OCI-LY1 (cell line): Measurements from ENCODE around the gene PIP4K2B.

ENCODE experiments used
- H2AFZ ChIP-seq: fragments of 200-600 bp; sonication (generic), shearing (Covaris generic); 2 replicates; pipeline ENCODE4 v1.6.0; 2014; ENCODE audit warnings: antibody characterized with exemption, mild to moderate bottlenecking, low read length
- H3F3A ChIP-seq: fragments of 200-600 bp; sonication (generic), shearing (Covaris generic); 2 replicates; pipeline ENCODE4 v1.6.0; 2014; ENCODE audit warnings: mild to moderate bottlenecking, antibody characterized with exemption, low read length, moderate library complexity; ENCODE audit not compliant: insufficient read depth
- H3K27ac ChIP-seq: fragments of 200-600 bp; sonication (generic); 2 replicates; pipeline ENCODE4 v1.5.1; 2014; ENCODE audit warnings: low read length, mixed run types, mild to moderate bottlenecking, low read depth; ENCODE audit not compliant: poor library complexity, severe bottlenecking
- H3K27me3 ChIP-seq: fragments of 200-600 bp; sonication (generic); 2 replicates; pipeline ENCODE4 v1.6.0; 2014; ENCODE audit warnings: antibody characterized with exemption, mild to moderate bottlenecking, low read length, moderate library complexity; ENCODE audit not compliant: insufficient read depth
- H3K36me3 ChIP-seq: fragments of 200-600 bp; sonication (generic); 2 replicates; pipeline ENCODE4 v1.6.1; 2014; ENCODE audit warnings: mild to moderate bottlenecking, antibody characterized with exemption, low read length, moderate library complexity, mixed read lengths; ENCODE audit not compliant: insufficient read depth
- H3K4me1 ChIP-seq: fragments of 200-600 bp; sonication (generic); 2 replicates; pipeline ENCODE4 v1.5.1; 2014; ENCODE audit warnings: mild to moderate bottlenecking, low read length, moderate library complexity; ENCODE audit not compliant: insufficient read depth, severe bottlenecking
- H3K4me2 ChIP-seq: fragments of 200-600 bp; sonication (generic), shearing (Covaris generic); 2 replicates; pipeline ENCODE4 v1.6.1; 2014; ENCODE audit warnings: low read length
- H3K4me3 ChIP-seq: fragments of 200-600 bp; sonication (generic); 2 replicates; pipeline ENCODE4 v1.5.1; 2014; ENCODE audit warnings: low read length, low read depth, mild to moderate bottlenecking, mixed read lengths; ENCODE audit not compliant: poor library complexity, severe bottlenecking
- H3K79me2 ChIP-seq: fragments of 200-600 bp; shearing (Covaris generic); 2 replicates; pipeline ENCODE4 v1.6.1; 2016; ENCODE audit warnings: mixed run types, low read length, mixed read lengths; ENCODE audit not compliant: insufficient read depth
- H3K9ac ChIP-seq: fragments of 200-600 bp; sonication (generic), shearing (Covaris generic); 2 replicates; pipeline ENCODE4 v1.6.1; 2014; ENCODE audit warnings: mild to moderate bottlenecking, low read length, mixed read lengths
- H3K9me2 ChIP-seq: fragments of 200-600 bp; sonication (generic), shearing (Covaris generic); 2 replicates; pipeline ENCODE4 v1.6.1; 2014; ENCODE audit warnings: low read depth, mild to moderate bottlenecking, low read length, mixed read lengths
- H3K9me3 ChIP-seq: fragments of 200-600 bp; shearing (Covaris generic); 2 replicates; pipeline ENCODE4 v1.6.1; 2014; ENCODE audit warnings: low read length, mixed read lengths
- H4K20me1 ChIP-seq: fragments of 200-600 bp; sonication (generic), shearing (Covaris generic); 2 replicates; pipeline ENCODE4 v1.6.0; 2016; ENCODE audit warnings: mild to moderate bottlenecking, low read length; ENCODE audit not compliant: insufficient read depth
- CTCF ChIP-seq: fragments of 200-600 bp; sonication (generic), shearing (Covaris generic); IDR thresholded peaks from 2 replicates; pipeline ENCODE4 v1.5.1; 2017; ENCODE audit warnings: mild to moderate bottlenecking, antibody characterized with exemption, low read length, moderate library complexity, mixed read lengths
- EZH2 ChIP-seq: fragments of 200-600 bp; sonication (generic), shearing (Covaris generic); IDR thresholded peaks from 2 replicates; pipeline ENCODE4 v1.8.0; 2017; ENCODE audit warnings: borderline replicate concordance, mixed run types, mild to moderate bottlenecking, antibody characterized with exemption, low read length, moderate library complexity, mixed read lengths

Gene PIP4K2B

GRCh38 chr17:38799501-38800236, at the start of gene PIP4K2B:
PIP4K2B (minus strand) TSS chr17:38799556; CDS start chr17:38799424, 132 bp downstream.
- Histone ChIP-seq H3K9ac (peak within 1 kb of the TSS; percentile 88), H3K4me2 (peak within 1 kb of the TSS; percentile 97), H2AFZ (no peak within 1 kb of the TSS), H3K4me3 (peak within 1 kb of the TSS; percentile 84), H3K4me1 (peaks cover 28% of the 10 kb centered on the region), H3K79me2 (no peaks in the 10 kb centered on the region), H3K9me3 (no peaks in the 10 kb centered on the region), H3K36me3 (peaks cover 34% of the 10 kb centered on the region), H3F3A (no peaks in the 10 kb centered on the region), H3K27me3 (no peaks in the 10 kb centered on the region), H3K9me2 (no peaks in the 10 kb centered on the region), H3K27ac (peak within 1 kb of the TSS; percentile 64), H4K20me1 (no peaks in the 10 kb centered on the region)
- TF ChIP-seq CTCF: no peak
- TF ChIP-seq EZH2: no peak

GRCh38 chr17:38848557-38848891, 49.2 kb upstream of the PIP4K2B start:
- H3K9me2 ChIP-seq: no peaks in the 10 kb centered on the region
- H3K36me3 ChIP-seq: peaks cover 66% of the 10 kb centered on the region
- H3K4me1 ChIP-seq: peaks cover 32% of the 10 kb centered on the region
- H3F3A ChIP-seq: peaks cover 32% of the 10 kb centered on the region; the same call in 1 of the 2 replicates
- no peak overlapping the region for H2AFZ ChIP-seq
- no peaks in the 10 kb centered on the region for H3K9me3 ChIP-seq
- no peak overlapping the region for H3K4me3 ChIP-seq
- no peaks in the 10 kb centered on the region; the same call in 1 of the 2 replicates for H4K20me1 ChIP-seq
- H3K27me3 ChIP-seq: no peaks in the 10 kb centered on the region
- TF ChIP-seq CTCF (no peak), EZH2 (no peak)
- no peak overlapping the region for H3K27ac ChIP-seq
- no peak overlapping the region for H3K4me2 ChIP-seq
- peaks cover 27% of the 10 kb centered on the region for H3K79me2 ChIP-seq
- no peak overlapping the region for H3K9ac ChIP-seq

GRCh38 chr17:38844261-38844757, 45.0 kb upstream of the PIP4K2B start:
- Histone ChIP-seq H3K27me3 (no peaks in the 10 kb centered on the region), H3K27ac (peak overlapping the region; percentile 75), H3K4me1 (peaks cover 6% of the 10 kb centered on the region), H3K79me2 (no peaks in the 10 kb centered on the region), H3F3A (peaks cover 22% of the 10 kb centered on the region; the same call in 1 of the 2 replicates), H3K9ac (no peak overlapping the region), H3K9me2 (no peaks in the 10 kb centered on the region), H4K20me1 (no peaks in the 10 kb centered on the region), H3K36me3 (peaks cover 26% of the 10 kb centered on the region), H3K4me2 (peak overlapping the region; percentile 27; the same call in 1 of the 2 replicates), H3K4me3 (no peak overlapping the region), H3K9me3 (no peaks in the 10 kb centered on the region), H2AFZ (no peak overlapping the region)
- TF ChIP-seq EZH2 (no peak), CTCF (no peak)
